Karpas-422 (cell line): ENCODE data around the gene SPATA33. TPM values are rescaled to one million over a fixed set of nuclear protein-coding genes. Genes with fewer than 3 reads are reported as not detected.

Experiments
- DNase-seq: peaks from one replicate; pipeline ENCODE4 v3.0.0-alpha.2; 2015
- H2AFZ ChIP-seq: fragments of 200-600 bp; sonication (generic); 2 replicates; pipeline ENCODE4 v1.6.1; 2014; ENCODE audit warnings: antibody characterized with exemption, low read length, mixed read lengths
- H3K27ac ChIP-seq: fragments of 200-600 bp; sonication (generic); 2 replicates; pipeline ENCODE4 v1.5.1; 2014; ENCODE audit warnings: mild to moderate bottlenecking, low read length, moderate library complexity
- H3K27me3 ChIP-seq: fragments of 200-600 bp; sonication (generic); 2 replicates; pipeline ENCODE4 v1.6.1; 2014; ENCODE audit warnings: low read length, mixed read lengths
- H3K36me3 ChIP-seq: fragments of 200-600 bp; sonication (generic); 2 replicates; pipeline ENCODE4 v1.6.1; 2014; ENCODE audit warnings: low read length, mixed read lengths; ENCODE audit not compliant: insufficient read depth
- H3K4me1 ChIP-seq: fragments of 200-600 bp; sonication (generic); 2 replicates; pipeline ENCODE4 v1.6.1; 2014; ENCODE audit warnings: mild to moderate bottlenecking, low read length, mixed read lengths
- H3K4me2 ChIP-seq: fragments of 200-600 bp; sonication (generic); 2 replicates; pipeline ENCODE4 v1.6.1; 2014; ENCODE audit warnings: low read length, low read depth, mild to moderate bottlenecking; ENCODE audit not compliant: poor library complexity, severe bottlenecking
- H3K4me3 ChIP-seq: fragments of 200-600 bp; sonication (generic); 2 replicates; pipeline ENCODE4 v1.5.1; 2014; ENCODE audit warnings: mild to moderate bottlenecking, antibody characterized with exemption, low read length, mixed read lengths
- H3K79me2 ChIP-seq: fragments of 200-600 bp; sonication (generic); 2 replicates; pipeline ENCODE4 v1.6.1; 2014; ENCODE audit warnings: mild to moderate bottlenecking, low read length, mixed read lengths
- H3K9ac ChIP-seq: fragments of 200-600 bp; sonication (generic); 2 replicates; pipeline ENCODE4 v1.6.0; 2014; ENCODE audit warnings: low read length
- H3K9me2 ChIP-seq: fragments of 200-600 bp; sonication (generic), shearing (Covaris generic); replicated peaks from 2 replicates; pipeline ENCODE4 v1.6.0; 2014; ENCODE audit warnings: mild to moderate bottlenecking, low read length, moderate library complexity; ENCODE audit not compliant: insufficient read depth
- H3K9me3 ChIP-seq: fragments of 300-700, 200-600 bp; sonication (generic); 2 replicates; pipeline ENCODE4 v1.6.1; 2014; ENCODE audit warnings: low read length, mixed read lengths
- H4K20me1 ChIP-seq: fragments of 200-600 bp; sonication (generic); 2 replicates; pipeline ENCODE4 v1.6.1; 2014; ENCODE audit warnings: mild to moderate bottlenecking, antibody characterized with exemption, low read length, low read depth; ENCODE audit not compliant: insufficient read depth
- total RNA-seq: library from RNA; depleted of rRNA; stranded (reverse); fragments of >200 nt; shearing (Covaris generic); gene quantifications from 2 replicates; pipeline ENCODE4 v1.2.3, GENCODE V29; 2014; ENCODE audit warnings: low replicate concordance

SPATA33 gene
- total RNA-seq, 1 experiment from 2014 or later: 5.1 TPM

DNA sequence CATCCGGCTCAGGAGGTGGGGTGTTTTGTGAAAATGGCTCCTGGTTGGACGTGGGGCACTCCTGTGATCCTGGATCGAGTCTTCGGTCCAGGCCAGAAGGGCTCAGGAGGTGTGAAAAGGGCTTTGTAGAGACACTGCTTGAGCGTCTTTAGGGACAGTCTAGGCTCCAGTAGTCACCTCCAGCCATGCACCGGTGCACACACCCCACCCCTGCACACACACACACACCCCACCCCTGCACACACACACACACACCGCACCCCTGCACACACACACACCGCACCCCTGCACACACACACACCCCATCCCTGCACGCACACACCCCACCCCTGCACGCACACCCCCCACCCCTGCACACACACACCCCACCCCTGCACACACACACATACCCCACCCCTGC is 19.2 kb upstream of the SPATA33 start:
- 0 out of 2 replicates have a peak, but pooled peaks cover 4% of the 10 kb centered on the region for H4K20me1 ChIP-seq
- no peak overlapping the region for H2AFZ ChIP-seq
- no peak overlapping the region for H3K4me3 ChIP-seq
- H3K9me2 ChIP-seq: no peaks in the 10 kb centered on the region
- no peak for DNase-seq
- no peaks in the 10 kb centered on the region for H3K27me3 ChIP-seq
- no peak overlapping the region for H3K9ac ChIP-seq
- H3K27ac ChIP-seq: no peak overlapping the region
- no peaks in the 10 kb centered on the region for H3K36me3 ChIP-seq
- no peaks in the 10 kb centered on the region for H3K4me1 ChIP-seq
- no peak overlapping the region for H3K4me2 ChIP-seq
- H3K79me2 ChIP-seq: no peaks in the 10 kb centered on the region
- no peaks in the 10 kb centered on the region for H3K9me3 ChIP-seq

DNA sequence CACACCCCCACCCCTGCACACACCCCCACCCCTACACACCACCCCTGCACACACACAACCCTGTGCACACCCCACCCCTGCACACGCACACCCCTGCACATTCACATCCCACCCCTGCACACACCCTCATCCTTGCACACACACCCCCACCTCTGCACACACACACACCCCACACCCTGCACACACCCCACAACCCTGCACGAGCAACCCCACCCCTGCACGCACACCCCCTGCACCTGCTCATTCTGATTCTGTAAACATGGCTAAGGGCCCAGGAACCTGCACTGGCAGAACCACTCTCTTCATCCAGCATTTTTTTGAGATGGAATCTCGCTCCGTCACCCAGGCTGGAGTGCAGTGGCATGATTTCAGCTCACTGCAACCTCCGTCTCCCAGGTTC is 18.3 kb upstream of the SPATA33 start:
- H3K27ac ChIP-seq: no peak overlapping the region
- no peak for DNase-seq
- no peak overlapping the region for H3K4me2 ChIP-seq

DNA sequence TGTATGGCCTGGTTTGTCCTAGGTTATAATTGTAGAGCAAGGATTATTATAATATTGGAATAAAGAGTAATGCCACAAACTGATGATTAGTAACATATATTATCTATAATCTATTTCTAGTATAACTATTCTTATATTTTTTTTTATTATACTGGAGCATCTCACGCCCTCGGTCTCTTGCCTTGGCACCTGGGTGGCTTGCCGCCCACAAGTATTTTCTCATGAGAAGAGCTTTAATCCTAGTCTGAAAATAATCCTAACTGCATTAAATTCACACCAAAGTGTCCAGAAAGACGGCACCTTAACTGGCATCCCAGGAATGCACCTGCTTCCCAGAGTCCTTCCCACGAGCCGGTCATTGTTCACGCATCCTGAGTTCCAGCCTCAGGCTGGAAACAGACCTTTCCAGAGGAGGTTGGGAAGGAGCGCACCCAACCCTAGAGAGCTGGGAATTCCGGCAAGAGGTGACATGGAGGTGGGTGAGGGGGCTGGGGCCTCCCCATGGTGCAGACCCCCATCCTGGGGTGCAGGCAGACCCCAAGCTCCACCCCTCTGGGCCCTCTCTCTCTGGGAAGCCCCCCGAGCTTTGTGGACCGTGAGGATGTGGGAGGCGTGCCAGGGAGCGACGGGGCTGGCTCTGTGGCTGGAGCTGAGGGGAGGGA is 16.0 kb upstream of the SPATA33 start:
- Histone ChIP-seq H3K9me3 (no peaks in the 10 kb centered on the region), H3K4me3 (no peak overlapping the region), H4K20me1 (peaks cover 7% of the 10 kb centered on the region; the same call in 1 of the 2 replicates), H3K9ac (no peak overlapping the region), H3K36me3 (no peaks in the 10 kb centered on the region), H3K27me3 (no peaks in the 10 kb centered on the region), H2AFZ (no peak overlapping the region), H3K9me2 (no peaks in the 10 kb centered on the region), H3K4me1 (no peaks in the 10 kb centered on the region), H3K27ac (no peak overlapping the region), H3K79me2 (no peaks in the 10 kb centered on the region), H3K4me2 (no peak overlapping the region)
- no peak for DNase-seq

More for the DNA sequence above, 18.3 kb upstream of the SPATA33 start:
- Histone ChIP-seq H3K9me2 (no peaks in the 10 kb centered on the region), H3K4me1 (no peaks in the 10 kb centered on the region), H3K27me3 (no peaks in the 10 kb centered on the region), H3K9me3 (no peaks in the 10 kb centered on the region), H3K4me3 (no peak overlapping the region), H4K20me1 (0 out of 2 replicates have a peak, but pooled peaks cover 7% of the 10 kb centered on the region), H3K9ac (no peak overlapping the region), H3K36me3 (no peaks in the 10 kb centered on the region), H2AFZ (no peak overlapping the region), H3K79me2 (no peaks in the 10 kb centered on the region)

DNA sequence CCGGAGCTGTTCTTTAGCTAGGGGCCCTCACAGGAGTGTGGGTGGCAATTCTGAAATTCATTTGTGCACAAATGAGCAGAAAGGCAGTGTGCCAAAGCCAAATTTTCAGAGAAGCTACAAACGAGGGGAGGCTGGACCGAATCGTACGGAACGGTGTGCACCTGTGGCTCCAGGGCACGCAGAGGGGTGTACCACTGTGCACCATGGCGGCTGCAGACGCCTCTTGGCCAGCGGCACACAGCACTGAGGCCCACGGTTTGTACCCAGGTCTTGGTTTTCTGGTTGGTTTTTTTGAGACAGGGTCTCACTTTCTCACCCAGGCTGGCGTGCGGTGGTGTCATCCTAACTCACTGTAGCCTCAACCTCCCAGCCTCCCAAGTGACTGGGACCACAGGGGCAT is 15.1 kb upstream of the SPATA33 start:
- no peak overlapping the region for H2AFZ ChIP-seq
- no peak overlapping the region for H3K4me3 ChIP-seq
- H3K36me3 ChIP-seq: no peaks in the 10 kb centered on the region
- H3K9ac ChIP-seq: no peak overlapping the region
- no peaks in the 10 kb centered on the region for H3K27me3 ChIP-seq
- no peaks in the 10 kb centered on the region for H3K9me3 ChIP-seq
- no peaks in the 10 kb centered on the region for H3K79me2 ChIP-seq
- H3K4me1 ChIP-seq: no peaks in the 10 kb centered on the region
- no peaks in the 10 kb centered on the region for H3K9me2 ChIP-seq
- no peak overlapping the region for H3K4me2 ChIP-seq
- DNase-seq: no peak
- H4K20me1 ChIP-seq: peaks cover 7% of the 10 kb centered on the region; the same call in 1 of the 2 replicates
- H3K27ac ChIP-seq: no peak overlapping the region

DNA sequence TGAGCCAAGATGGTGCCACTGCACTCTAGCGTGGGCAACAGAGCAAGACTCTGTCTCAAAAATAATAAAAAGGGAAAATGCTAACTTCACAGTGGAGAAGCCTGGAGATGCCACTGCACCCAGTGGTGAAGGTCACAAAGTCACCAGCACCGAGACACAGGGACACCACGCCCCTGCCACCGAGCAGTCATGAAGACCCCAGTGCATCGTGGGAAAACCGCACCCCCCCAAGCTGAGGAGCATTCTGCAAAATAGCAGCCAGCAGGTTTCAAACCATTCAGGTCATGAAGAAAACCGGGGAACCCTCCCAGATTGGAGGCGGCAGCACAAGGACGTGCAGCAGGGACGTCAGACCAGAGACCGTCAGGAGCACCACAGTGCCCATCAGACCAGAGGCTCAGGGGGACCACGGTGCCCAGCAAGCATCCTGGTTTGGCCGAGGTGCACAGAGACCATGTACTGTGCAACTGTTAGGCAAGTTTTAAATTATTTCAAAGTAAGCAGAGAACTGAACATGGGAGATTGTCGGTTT is 13.8 kb upstream of the SPATA33 start:
- no peaks in the 10 kb centered on the region for H3K79me2 ChIP-seq
- peak; percentile 57 for DNase-seq
- H4K20me1 ChIP-seq: peaks cover 7% of the 10 kb centered on the region; the same call in 1 of the 2 replicates
- H3K27ac ChIP-seq: no peak overlapping the region
- H2AFZ ChIP-seq: no peak overlapping the region
- H3K4me2 ChIP-seq: no peak overlapping the region
- no peak overlapping the region for H3K9ac ChIP-seq
- H3K27me3 ChIP-seq: no peaks in the 10 kb centered on the region
- no peaks in the 10 kb centered on the region for H3K4me1 ChIP-seq
- no peak overlapping the region for H3K4me3 ChIP-seq
- H3K9me2 ChIP-seq: no peaks in the 10 kb centered on the region
- H3K9me3 ChIP-seq: no peaks in the 10 kb centered on the region
- no peaks in the 10 kb centered on the region for H3K36me3 ChIP-seq

DNA sequence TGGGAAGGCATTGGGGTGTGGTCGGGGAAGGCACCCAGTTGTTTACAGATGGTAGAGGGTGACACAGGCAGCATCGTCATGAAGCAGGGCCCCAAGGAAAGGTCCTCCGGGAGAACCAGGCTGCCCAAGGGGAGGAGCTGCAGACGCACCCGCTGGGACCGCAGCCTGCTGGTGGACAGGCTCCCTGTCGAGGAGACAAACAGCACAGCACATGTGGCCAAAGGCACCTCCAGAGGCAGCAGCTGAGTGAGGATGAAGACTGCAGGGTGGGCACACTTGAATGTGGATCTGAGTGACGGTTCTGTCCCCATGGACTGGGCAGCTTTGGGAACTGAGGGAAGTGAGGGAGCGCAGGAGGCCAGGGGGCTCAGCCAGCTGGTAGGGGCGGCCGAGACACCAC is 12.5 kb upstream of the SPATA33 start:
- no peaks in the 10 kb centered on the region for H3K9me3 ChIP-seq
- no peaks in the 10 kb centered on the region for H3K36me3 ChIP-seq
- H3K79me2 ChIP-seq: no peaks in the 10 kb centered on the region
- H3K27ac ChIP-seq: no peak overlapping the region
- H3K4me3 ChIP-seq: no peak overlapping the region
- H2AFZ ChIP-seq: no peak overlapping the region
- H4K20me1 ChIP-seq: peaks cover 7% of the 10 kb centered on the region; the same call in 1 of the 2 replicates
- no peak overlapping the region for H3K9ac ChIP-seq
- no peaks in the 10 kb centered on the region for H3K9me2 ChIP-seq
- no peak overlapping the region for H3K4me2 ChIP-seq
- H3K27me3 ChIP-seq: no peaks in the 10 kb centered on the region
- no peaks in the 10 kb centered on the region for H3K4me1 ChIP-seq
- no peak for DNase-seq

DNA sequence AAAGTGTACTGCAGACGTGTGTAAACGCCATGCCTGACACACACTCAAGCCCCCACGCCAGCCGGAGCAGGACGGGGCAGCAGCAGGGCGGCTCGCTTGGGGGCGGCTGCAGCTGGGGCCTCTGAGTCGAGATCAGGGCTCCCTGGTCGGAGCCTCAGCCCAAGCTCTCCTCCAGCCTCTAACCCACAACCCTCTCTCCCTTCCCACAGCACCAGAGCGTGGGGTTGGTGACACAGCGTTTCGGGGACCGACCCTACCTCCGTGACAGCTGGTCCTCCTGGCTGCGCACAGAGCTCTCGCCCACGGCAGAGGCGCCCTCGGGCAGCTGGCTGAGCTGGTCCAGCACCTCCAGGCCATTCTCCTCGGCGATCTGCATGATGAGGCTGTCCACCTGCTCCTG is 11.4 kb upstream of the SPATA33 start:
- no peaks in the 10 kb centered on the region for H3K79me2 ChIP-seq
- no peak overlapping the region for H2AFZ ChIP-seq
- H3K27me3 ChIP-seq: no peaks in the 10 kb centered on the region
- peaks cover 7% of the 10 kb centered on the region; the same call in 1 of the 2 replicates for H4K20me1 ChIP-seq
- no peak for DNase-seq
- H3K4me1 ChIP-seq: no peaks in the 10 kb centered on the region
- no peak overlapping the region for H3K4me2 ChIP-seq
- H3K4me3 ChIP-seq: no peak overlapping the region
- no peak overlapping the region for H3K27ac ChIP-seq
- H3K9me3 ChIP-seq: no peaks in the 10 kb centered on the region
- H3K9ac ChIP-seq: no peak overlapping the region
- no peaks in the 10 kb centered on the region for H3K9me2 ChIP-seq
- H3K36me3 ChIP-seq: no peaks in the 10 kb centered on the region

DNA sequence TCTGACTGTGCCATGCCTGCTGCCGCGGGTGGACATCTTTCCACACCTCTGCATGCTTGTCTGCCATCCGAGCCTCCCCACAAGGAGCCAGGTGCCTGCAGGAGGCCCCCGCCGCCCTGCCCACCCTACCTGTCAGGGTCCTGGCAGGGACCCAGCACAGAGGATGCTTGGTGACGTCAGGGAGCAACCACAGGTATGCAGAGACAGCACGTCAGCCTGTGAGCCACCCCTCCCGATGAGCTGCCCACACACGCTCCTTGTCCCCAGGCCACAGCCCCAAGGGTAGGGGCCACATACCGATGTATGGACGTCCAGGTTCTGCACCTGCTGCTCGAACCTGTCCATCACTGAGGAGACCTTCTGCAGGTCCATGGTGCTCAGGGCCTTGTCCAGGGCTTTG is 10.7 kb upstream of the SPATA33 start:
- H3K36me3 ChIP-seq: no peaks in the 10 kb centered on the region
- no peak overlapping the region for H3K9ac ChIP-seq
- no peak overlapping the region for H3K27ac ChIP-seq
- H4K20me1 ChIP-seq: peaks cover 4% of the 10 kb centered on the region; the same call in 1 of the 2 replicates
- H3K4me1 ChIP-seq: no peaks in the 10 kb centered on the region
- no peak overlapping the region for H3K4me3 ChIP-seq
- no peak overlapping the region for H3K4me2 ChIP-seq
- no peaks in the 10 kb centered on the region for H3K27me3 ChIP-seq
- H3K9me2 ChIP-seq: no peaks in the 10 kb centered on the region
- no peak for DNase-seq
- H3K79me2 ChIP-seq: peaks cover 6% of the 10 kb centered on the region; the same call in 1 of the 2 replicates
- no peaks in the 10 kb centered on the region for H3K9me3 ChIP-seq
- H2AFZ ChIP-seq: no peak overlapping the region
